Endothelial cell of umbilical vein (primary cell): Measurements from ENCODE around the gene S100A16. TPM values are rescaled to one million over a fixed set of nuclear protein-coding genes. Genes with fewer than 3 reads are reported as not detected.
A peak's percentile ranks its signal among the peaks of the same experiment; 100 is the strongest.

Source experiments
- BruUV-seq: library from RNA; stranded (reverse); fragments of 400-500 nt; replicated peaks from 2 replicates; lab custom pipeline; 2021; lab: Mats Ljungman, UMichigan
- CTCF ChIA-PET: fragments of 300-600, 350-600 bp; sonication (Branson Sonifier 250); formaldehyde crosslinking; loops from one replicate; lab custom pipeline; 2021; ENCODE audit warnings: antibody characterized with exemption, inconsistent platforms; lab: Charles Lee
- POLR2A ChIA-PET: fragments of 300-600, 350-600 bp; sonication (Branson Sonifier 250); formaldehyde crosslinking; loops from one replicate; lab custom pipeline; 2021; ENCODE audit warnings: antibody characterized with exemption, inconsistent platforms; lab: Charles Lee
- DNase-seq: peaks from one replicate; pipeline ENCODE4 v3.0.0-alpha.2; 2011; ENCODE audit warnings: low read depth, low spot score
- FAIRE-seq: peaks from 2 replicates; lab custom pipeline; 2011; peaks lifted over from hg19 to GRCh38; lab: Jason Lieb, UNC
- H2AFZ ChIP-seq: 2 replicates; pipeline ENCODE4 v1.6.0; 2012; ENCODE audit warnings: low read depth, low read length, control low read depth, inconsistent platforms
- H3K27ac ChIP-seq: 2 replicates; pipeline ENCODE4 v1.5.1; 2011; ENCODE audit warnings: low read depth, mild to moderate bottlenecking, control low read depth, low read length, moderate library complexity; ENCODE audit not compliant: insufficient read depth
- H3K27me3 ChIP-seq, 2 experiments: 2 replicates each; pipeline versions ENCODE4 v1.6.0 to v1.6.1; 2011; ENCODE audit warnings: low read length in 2 of 2, mixed read lengths in 1 of 2; ENCODE audit not compliant: control insufficient read depth in 2 of 2, insufficient read depth in 2 of 2
- H3K36me3 ChIP-seq, 2 experiments: 2 replicates in 1 of 2; 3 replicates in 1 of 2; pipeline ENCODE4 v1.5.1; 2011; ENCODE audit warnings: low read length in 2 of 2, mild to moderate bottlenecking in 1 of 2, moderate library complexity in 1 of 2; ENCODE audit not compliant: control insufficient read depth in 2 of 2, insufficient read depth in 2 of 2; ENCODE audit errors: extremely low read depth in 1 of 2
- H3K4me1 ChIP-seq: 3 replicates; pipeline ENCODE4 v1.5.1; 2011; ENCODE audit warnings: mild to moderate bottlenecking, low read length; ENCODE audit not compliant: control insufficient read depth, insufficient read depth; ENCODE audit errors: extremely low read depth
- H3K4me2 ChIP-seq: 2 replicates; pipeline ENCODE4 v1.6.1; 2011; ENCODE audit warnings: low read length, control low read depth, mixed read lengths; ENCODE audit not compliant: insufficient read depth
- H3K4me3 ChIP-seq, 3 experiments: fragments of 200-600 bp in 1 of 3; sonication (generic), shearing (Covaris generic) in 1 of 3; replicated peaks in 1 of 3; 2 replicates each; pipeline ENCODE4 v1.5.1; 2011 to 2016; ENCODE audit warnings: control low read depth in 3 of 3, low read length in 3 of 3, mild to moderate bottlenecking in 2 of 3, inconsistent platforms in 1 of 3, low read depth in 1 of 3, moderate library complexity in 1 of 3; ENCODE audit not compliant: insufficient read depth in 1 of 3
- H3K79me2 ChIP-seq: 2 replicates; pipeline ENCODE4 v1.6.0; 2012; ENCODE audit warnings: low read length, inconsistent platforms; ENCODE audit not compliant: control insufficient read depth, insufficient read depth
- H3K9ac ChIP-seq: replicated peaks from 2 replicates; pipeline ENCODE3; 2011; ENCODE audit warnings: low read length, control low read depth; ENCODE audit not compliant: insufficient read depth; ENCODE audit errors: extremely low read depth
- H3K9me1 ChIP-seq: replicated peaks from 3 replicates; pipeline ENCODE4 v1.6.0; 2011; ENCODE audit warnings: mild to moderate bottlenecking, low read length; ENCODE audit not compliant: control insufficient read depth, insufficient read depth; ENCODE audit errors: extremely low read depth
- H3K9me3 ChIP-seq: replicated peaks from 2 replicates; pipeline ENCODE4 v1.5.1; 2012; ENCODE audit warnings: low read length, inconsistent platforms; ENCODE audit not compliant: control insufficient read depth, insufficient read depth
- H4K20me1 ChIP-seq: replicated peaks from 2 replicates; pipeline ENCODE3; 2011; ENCODE audit warnings: mild to moderate bottlenecking, low read length; ENCODE audit not compliant: control insufficient read depth, insufficient read depth; ENCODE audit errors: extremely low read depth
- CTCF ChIP-seq, 2 donors: IDR thresholded peaks; 1 replicate in 1 of 2; 2 replicates in 1 of 2; pipeline ENCODE4 v1.5.1; 2011; ENCODE audit warnings: low read length in 2 of 2, mild to moderate bottlenecking in 2 of 2, moderate library complexity in 2 of 2, control low read depth in 1 of 2, inconsistent platforms in 1 of 2, low read depth in 1 of 2; ENCODE audit not compliant: insufficient read depth in 1 of 2; ENCODE audit errors: extremely low read depth in 1 of 2
- FOS ChIP-seq: IDR thresholded peaks from 2 replicates; pipeline ENCODE4 v1.6.1; 2011; ENCODE audit warnings: mild to moderate bottlenecking, low read length, moderate library complexity, borderline replicate concordance; ENCODE audit not compliant: insufficient read depth
- GATA2 ChIP-seq: IDR thresholded peaks from 2 replicates; pipeline ENCODE4 v1.7.0; 2011; ENCODE audit warnings: low read depth, mild to moderate bottlenecking, moderate library complexity, mixed read lengths, low read length; ENCODE audit not compliant: insufficient read length, insufficient read depth
- JUN ChIP-seq: IDR thresholded peaks from 2 replicates; pipeline ENCODE4 v1.6.1; 2011; ENCODE audit warnings: borderline replicate concordance, low read depth; ENCODE audit not compliant: insufficient read length, insufficient read depth
- MYC ChIP-seq: IDR thresholded peaks from one replicate; pipeline ENCODE4 v1.6.1; 2011; ENCODE audit warnings: mild to moderate bottlenecking, low read depth, low read length
- POLR2A ChIP-seq: IDR thresholded peaks from 2 replicates; pipeline ENCODE4 v1.6.1; 2012; ENCODE audit warnings: low read depth, mild to moderate bottlenecking, control low read depth, low read length
- dilution Hi-C: fragments of 300-500 bp; cut with MboI; formaldehyde crosslinking; loops from one replicate; pipeline ENCODE4 v1.15.0; 2019; ENCODE audit warnings: low sequenced_read_pairs; ENCODE audit not compliant: extremely low pct_ligation_motif_present
- intact Hi-C: fragments of 100-400 bp; cut with micrococcal nuclease; formaldehyde crosslinking; loops from one replicate; pipeline ENCODE4 v1.10.0; 2022
- polyA plus RNA-seq, 4 experiments: library from polyadenylated mRNA; depleted of rRNA in 3 of 4; stranded (reverse) in 3 of 4; unstranded in 1 of 4; fragments of >200 nt; gene quantifications; 2 replicates each; pipeline versions ENCODE4 v1.2.1 to v1.2.3, GENCODE V29; 2011 to 2012; ENCODE audit warnings: missing spikeins in 1 of 4
- total RNA-seq: library from RNA; stranded (reverse); gene quantifications from 2 replicates; pipeline ENCODE4 v1.2.3, GENCODE V29; 2021

Gene S100A16
- total and polyA plus RNA-seq, 2 donors (not counting 3 experiments of a cell fraction or from before 2014, with no cell fraction given) = 701 to 1,770 TPM

GRCh38 chr1:153610334-153610733, 2.6 kb downstream of the S100A16 start:
- peak; percentile 46 for DNase-seq
- CTCF ChIA-PET = interaction anchor here (0.8 to 7.7 kb wide), 3 partner anchors 13 to 38 kb away, joined by 4 to 54 read pairs (median 42); partner anchors contain the start of genes S100A1 and S100A13
- TF ChIP-seq MYC (no peak), POLR2A (peak; percentile 12), GATA2 (peak; percentile 55), JUN (no peak), FOS (peak; percentile 51), CTCF (IDR thresholded peaks at IDR 0.05; ENCODE audit: extremely low read depth in 1 of 2, insufficient read depth in 1 of 2, low read depth in 1 of 2, low read length in 2 of 2) (no peak)
- peaks cover 45% of the 10 kb centered on the region for H3K79me2 ChIP-seq
- H3K4me3 ChIP-seq = no peak overlapping the region
- H4K20me1 ChIP-seq = no peaks in the 10 kb centered on the region
- peak overlapping the region; percentile 63 for H3K4me2 ChIP-seq
- H3K9ac ChIP-seq = no peak overlapping the region
- H3K27ac ChIP-seq = peak overlapping the region; percentile 98
- peaks cover 40% of the 10 kb centered on the region for H3K4me1 ChIP-seq
- no peaks in the 10 kb centered on the region for H3K27me3 ChIP-seq
- intact Hi-C loops (no loop called here), dilution Hi-C loops (no loop called here)
- FAIRE-seq = no peak
- H3K36me3 ChIP-seq = peaks cover 13% of the 10 kb centered on the region in 2 experiments
- no peaks in the 10 kb centered on the region for H3K9me1 ChIP-seq
- POLR2A ChIA-PET = interaction anchor here (0.8 to 4.9 kb wide), 3 partner anchors 11 to 23 kb away, joined by 3 to 43 read pairs (median 28); partner anchors contain the start of genes CHTOP, S100A1 and S100A13
- no peak overlapping the region for H2AFZ ChIP-seq
- H3K9me3 ChIP-seq = no peaks in the 10 kb centered on the region
- BruUV-seq = no TSS peak
